ENCODE data around the gene LTB4R2.
"Not testable (repeated sequence)": the region's sequence is repeated elsewhere in the genome, so short reads cannot be mapped to it uniquely, and the experiment has no call there.

LTB4R2 gene

GRCh38 chr14:24340606-24341005, 30.7 kb downstream of the LTB4R2 start:
- DNase-seq: no peak

GRCh38 chr14:24342889-24343288, 32.9 kb downstream of the LTB4R2 start:
- DNase-seq: no peak

- no peak for DNase-seq
Measured at GRCh38 chr14:24343795-24344660, 34.1 kb downstream of the LTB4R2 start.

DNA sequence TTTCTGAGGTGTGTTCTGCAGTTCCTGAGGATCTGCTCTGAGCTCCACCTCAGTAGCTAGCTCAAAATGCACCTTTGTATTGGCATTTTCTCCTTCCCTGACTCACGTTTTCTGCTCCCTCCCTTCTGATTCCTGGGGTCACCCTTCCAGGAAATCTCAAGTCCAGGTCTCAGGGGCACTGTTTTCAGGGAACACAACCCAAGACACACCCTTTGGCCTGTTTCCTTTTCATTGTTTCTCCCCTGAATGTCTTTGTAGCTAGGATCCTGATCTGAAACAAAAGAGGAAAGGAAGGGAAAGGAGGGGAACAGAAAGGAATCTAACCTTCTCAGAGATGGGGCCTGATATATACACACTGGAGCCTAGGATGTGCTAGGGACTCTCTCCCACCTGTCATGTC, 37.2 kb downstream of the LTB4R2 start:
- no peak for DNase-seq

DNA sequence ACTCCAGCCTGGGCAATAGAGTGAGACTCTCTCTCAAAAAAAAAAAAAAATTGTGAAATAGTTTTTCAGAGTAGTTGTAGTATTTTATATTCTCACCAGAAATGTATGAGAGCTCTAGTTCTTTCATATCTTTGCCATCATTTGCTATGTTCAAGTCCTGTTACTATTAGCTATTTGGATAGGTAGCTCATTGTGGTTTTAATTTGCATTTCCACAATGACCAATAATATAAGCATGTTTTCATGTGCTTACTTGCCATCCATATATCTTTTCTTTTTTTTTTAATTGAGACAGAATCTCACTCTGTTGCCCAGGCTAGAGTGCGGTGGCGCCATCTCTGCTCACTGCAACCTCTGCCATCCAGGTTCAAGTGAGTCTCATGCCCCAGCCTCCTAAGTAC, 38.2 kb downstream of the LTB4R2 start:
- DNase-seq: no peak

DNA sequence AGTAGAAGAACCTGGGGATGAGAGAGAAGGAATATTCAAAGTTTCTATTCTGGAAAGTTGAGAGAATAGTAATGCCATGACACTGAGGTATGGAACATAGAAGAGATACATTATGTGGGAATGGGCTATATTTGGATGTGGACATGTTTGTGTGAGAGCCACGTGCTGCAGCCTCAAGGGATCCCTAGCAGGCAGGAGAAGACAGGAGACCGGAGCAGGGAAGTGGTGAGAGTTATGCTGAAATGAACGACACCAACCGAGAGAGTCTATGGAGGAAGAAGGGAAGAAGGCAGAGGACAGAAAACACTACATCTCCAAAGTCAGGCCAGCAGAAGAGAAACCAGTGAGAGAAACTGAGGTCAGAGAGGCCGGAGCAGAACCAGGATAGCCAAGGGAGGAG, 39.8 kb downstream of the LTB4R2 start:
- no peak for DNase-seq

DNA sequence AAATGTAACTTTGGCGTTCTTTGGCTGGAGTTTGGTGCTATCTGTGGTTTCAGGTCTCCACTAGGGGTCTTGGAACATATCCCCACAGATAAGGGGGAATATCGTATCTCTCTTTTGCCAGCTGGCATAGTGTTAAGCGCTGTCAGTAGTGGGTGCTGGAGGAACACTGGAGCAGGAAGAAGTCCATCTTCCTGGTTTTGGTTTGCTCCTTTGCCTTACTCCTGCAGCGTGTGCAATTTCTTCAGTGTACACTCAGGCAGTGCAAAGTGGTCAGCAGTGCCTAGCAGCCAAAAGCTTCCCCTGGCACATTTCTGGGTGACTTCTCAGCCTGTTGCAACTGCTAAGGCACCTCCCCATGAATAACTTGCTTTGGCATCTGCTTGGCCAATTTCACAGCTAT, 41.6 kb downstream of the LTB4R2 start:
- no peak for DNase-seq

DNA sequence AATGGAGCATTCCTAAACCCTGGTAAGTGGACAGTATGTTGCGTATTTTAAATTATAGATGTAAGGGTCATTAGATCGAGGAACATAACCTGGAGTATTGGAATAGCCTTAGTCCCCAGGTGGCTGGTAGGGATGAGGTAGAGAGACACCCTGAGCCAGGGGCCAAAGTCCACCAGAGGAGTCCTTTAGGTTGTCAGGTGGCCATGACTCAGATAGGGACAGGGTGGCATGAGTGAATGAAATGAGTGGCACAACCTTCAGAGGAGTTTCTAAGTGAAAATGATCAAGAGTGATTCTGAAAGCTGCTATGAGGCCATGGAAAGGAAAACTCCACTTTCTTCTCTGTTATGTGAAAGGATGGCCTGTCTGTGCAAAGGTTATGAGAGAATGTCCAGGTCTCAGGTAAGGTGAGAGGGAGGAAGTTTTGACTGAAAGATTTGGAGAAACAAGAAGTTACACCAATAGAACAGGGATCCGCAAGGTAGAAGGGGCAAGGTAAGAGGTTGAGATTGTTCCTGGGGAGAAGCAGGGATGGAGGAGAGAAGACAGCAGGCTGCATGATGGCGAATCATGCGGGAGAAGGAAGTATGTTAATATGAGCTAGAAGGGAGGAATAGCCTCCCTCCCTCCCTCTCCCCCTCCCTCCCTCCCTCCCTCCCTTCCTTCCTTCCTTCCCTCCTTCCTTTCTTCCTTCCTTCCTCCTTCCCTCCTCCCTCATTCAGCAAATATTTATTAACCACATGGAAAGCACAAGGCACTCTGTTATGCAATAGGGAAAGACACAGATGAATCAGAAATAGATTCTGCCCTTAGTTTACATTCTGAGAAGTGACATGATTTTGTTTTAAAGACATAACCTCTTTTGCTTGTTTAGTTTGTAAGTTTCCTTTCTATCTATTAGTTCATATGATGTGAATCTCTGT, 43.9 kb downstream of the LTB4R2 start:
- no peak for DNase-seq

- not testable (repeated sequence) for DNase-seq
Measured at GRCh38 chr14:24354482-24354825, 44.5 kb downstream of the LTB4R2 start.

GRCh38 chr14:24355009-24355408, 45.1 kb downstream of the LTB4R2 start:
- no peak for DNase-seq

GRCh38 chr14:24356208-24356607, 46.3 kb downstream of the LTB4R2 start:
- no peak for DNase-seq

DNA sequence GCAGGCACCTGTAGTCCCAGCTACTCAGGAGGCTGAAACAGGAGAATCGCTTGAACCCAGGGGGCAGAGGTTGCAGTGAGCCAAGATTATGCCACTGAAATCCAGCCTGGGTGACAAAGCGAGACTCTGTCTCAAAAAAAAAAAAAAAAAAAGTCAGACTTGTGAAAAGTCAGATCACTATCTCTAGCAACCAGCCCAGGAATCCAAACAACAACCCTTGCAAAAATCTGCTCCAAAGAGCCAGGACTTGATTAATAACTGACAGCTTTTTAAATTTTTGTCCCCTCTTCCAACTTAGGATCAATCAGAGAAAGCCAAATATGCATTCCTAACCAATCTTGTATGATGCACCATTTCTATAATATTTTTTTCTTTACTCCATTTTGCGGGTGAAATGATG, 50.3 kb downstream of the LTB4R2 start:
- DNase-seq: no peak

DNA sequence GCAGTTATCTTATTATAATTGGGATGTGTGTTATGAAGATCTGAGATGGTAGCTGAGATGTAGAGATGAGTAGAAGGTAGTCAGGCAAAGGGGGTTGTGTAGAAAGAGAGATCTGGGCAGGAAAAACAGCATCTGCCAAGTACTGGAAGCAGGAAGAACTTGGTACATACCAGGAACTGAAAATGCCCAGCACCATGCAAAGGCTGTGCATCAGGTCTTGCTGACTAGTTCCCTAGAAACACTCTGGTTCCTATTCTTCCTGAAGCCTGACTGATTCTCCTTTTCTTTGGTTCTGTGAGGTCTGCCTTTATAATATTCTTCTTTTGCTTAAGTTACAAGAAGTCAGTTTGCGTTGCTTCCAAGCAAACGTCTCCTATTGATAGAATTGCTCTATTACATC, 51.4 kb downstream of the LTB4R2 start:
- DNase-seq: no peak
